H1 (cell line): Measurements from ENCODE around the gene APLN. TPM values are rescaled to one million over a fixed set of nuclear protein-coding genes. Genes with fewer than 3 reads are reported as not detected.

ENCODE experiments used
- CHD1 ChIP-seq: IDR thresholded peaks from 2 replicates; pipeline ENCODE4 v1.6.1; 2012; ENCODE audit warnings: low read depth, low read length, improper control_type of control experiment
- EP300 ChIP-seq, 2 experiments: IDR thresholded peaks; 1 replicate in 1 of 2; 2 replicates in 1 of 2; pipeline ENCODE4 v1.6.1; 2011 to 2012; ENCODE audit warnings: low read depth in 2 of 2, low read length in 2 of 2, mild to moderate bottlenecking in 2 of 2, borderline replicate concordance in 1 of 2, inconsistent platforms in 1 of 2, moderate library complexity in 1 of 2
- GABPA ChIP-seq: IDR thresholded peaks from 2 replicates; pipeline ENCODE4 v1.6.1; 2011; ENCODE audit warnings: mild to moderate bottlenecking, low read length, moderate library complexity, borderline replicate concordance; ENCODE audit not compliant: insufficient read depth
- SUZ12 ChIP-seq: fragments of 200-600 bp; sonication (generic); IDR thresholded peaks from 2 replicates; pipeline ENCODE4 v1.6.1; 2012; ENCODE audit warnings: mild to moderate bottlenecking, inconsistent platforms, low read length, moderate library complexity, mixed read lengths
- polyA plus RNA-seq, 7 experiments: library from polyadenylated mRNA; depleted of rRNA in 3 of 7; stranded (reverse) in 5 of 7; unstranded in 2 of 7; fragments of >200 nt in 5 of 7; fragments of 200-250 nt in 2 of 7; gene quantifications; 1 replicate in 5 of 7; 2 replicates in 1 of 7; 4 replicates in 1 of 7; pipeline versions ENCODE4 v1.2.1 to v1.2.3, GENCODE V29; 2011 to 2013; ENCODE audit warnings: missing spikeins in 2 of 7, mixed read lengths in 2 of 7
- total RNA-seq: library from RNA; stranded (reverse); fragmentation: NEBNext Ultra II Directional; extraction: Animal tissue kit (Norgen Biotek cat#: 25700); gene quantifications from 2 replicates; pipeline ENCODE4 v1.2.1, GENCODE V29; 2021
- TF ChIP-seq, protein P1 (sequence below): IDR thresholded peaks from 2 replicates; pipeline ENCODE4 v1.6.1; 2011; ENCODE audit warnings: low read depth, mild to moderate bottlenecking, low read length; ENCODE audit not compliant: insufficient read depth

Gene APLN
- total and polyA plus RNA-seq, 2 of the 8 experiments (the other 6 are each of a cell fraction or from before 2014, with no cell fraction given) = 1.1 to 1.8 TPM

DNA sequence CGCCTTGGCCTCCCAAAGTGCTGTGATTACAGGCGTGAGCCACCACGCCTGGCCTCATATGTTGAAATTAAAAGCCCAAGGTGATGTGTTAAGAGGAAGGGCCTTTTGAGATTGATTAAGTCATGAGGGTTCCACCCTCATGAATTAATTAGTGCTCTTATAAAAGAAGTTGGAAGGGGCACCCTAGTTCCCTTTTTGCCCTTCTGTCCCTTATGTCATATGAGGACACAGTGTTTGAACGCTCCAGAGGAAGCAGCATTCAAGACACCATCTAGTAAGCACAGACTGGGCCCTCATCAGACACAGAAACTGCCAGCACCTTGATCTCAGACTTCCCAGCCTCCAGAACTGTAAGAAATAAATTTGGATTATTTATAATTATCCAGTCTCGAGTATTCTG is 5.1 kb upstream of the APLN start (continued):
- TF ChIP-seq, protein P1, sequence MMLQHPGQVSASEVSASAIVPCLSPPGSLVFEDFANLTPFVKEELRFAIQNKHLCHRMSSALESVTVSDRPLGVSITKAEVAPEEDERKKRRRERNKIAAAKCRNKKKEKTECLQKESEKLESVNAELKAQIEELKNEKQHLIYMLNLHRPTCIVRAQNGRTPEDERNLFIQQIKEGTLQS = no peak
- TF ChIP-seq GABPA (no peak), EP300 (IDR thresholded peaks at IDR 0.05; ENCODE audit: borderline replicate concordance in 1 of 2, low read depth in 2 of 2, low read length in 2 of 2) (no peak), SUZ12 (no peak), CHD1 (no peak)
